BE2C (cell line): ENCODE data around the gene FXYD3.

Experiments
- DNase-seq: peaks from one replicate; pipeline ENCODE4 v3.0.0-alpha.2; 2020
- H3K27me3 ChIP-seq: fragments of 250-450 bp; sonication (Bioruptor Pico); 2 replicates; pipeline ENCODE4 v1.5.1; 2020; ENCODE audit warnings: mild to moderate bottlenecking
- H3K36me3 ChIP-seq: fragments of 250-450 bp; sonication (Bioruptor Pico); 2 replicates; pipeline ENCODE4 v1.5.1; 2020; ENCODE audit warnings: mild to moderate bottlenecking
- H3K4me1 ChIP-seq: fragments of 250-450 bp; sonication (Bioruptor Pico); 2 replicates; pipeline ENCODE4 v1.5.1; 2020
- H3K4me3 ChIP-seq: 2 replicates; pipeline ENCODE4 v1.5.1; 2011; ENCODE audit warnings: low read depth, low read length
- H3K9me3 ChIP-seq: fragments of 250-450 bp; sonication (Bioruptor Pico); 2 replicates; pipeline ENCODE4 v1.5.1; 2020
- CTCF ChIP-seq: IDR thresholded peaks from 2 replicates; pipeline ENCODE4 v1.5.1; 2012; ENCODE audit warnings: mild to moderate bottlenecking, low read depth, low read length

Gene FXYD3

GRCh38 chr19:35141837-35142605 lies 26.4 kb downstream of the FXYD3 start:
- no peak overlapping the region for H3K4me3 ChIP-seq
- TF ChIP-seq CTCF = no peak
- H3K36me3 ChIP-seq = no peaks in the 10 kb centered on the region
- H3K4me1 ChIP-seq = peaks cover 4% of the 10 kb centered on the region
- H3K9me3 ChIP-seq = no peaks in the 10 kb centered on the region
- no peak for DNase-seq
- peaks cover 30% of the 10 kb centered on the region for H3K27me3 ChIP-seq

- DNase-seq = peak; percentile 54
- peak; percentile 38 for TF ChIP-seq CTCF
- Histone ChIP-seq H3K4me3 (no peak overlapping the region), H3K9me3 (no peaks in the 10 kb centered on the region), H3K27me3 (peaks cover 30% of the 10 kb centered on the region), H3K36me3 (no peaks in the 10 kb centered on the region), H3K4me1 (peaks cover 4% of the 10 kb centered on the region)
Observed at GRCh38 chr19:35142606-35143230, 27.1 kb downstream of the FXYD3 start.

- Histone ChIP-seq H3K36me3 (no peaks in the 10 kb centered on the region), H3K4me3 (no peak within 1 kb of the TSS), H3K4me1 (peaks cover 4% of the 10 kb centered on the region), H3K9me3 (no peaks in the 10 kb centered on the region), H3K27me3 (peaks cover 30% of the 10 kb centered on the region)
- TF ChIP-seq CTCF = no peak
- peak; percentile 50 for DNase-seq
Observed at GRCh38 chr19:35143231-35143715, 27.6 kb downstream of the FXYD3 start, which contains the start of gene FXYD7. Gene FXYD7, plus strand, starts transcription at chr19:35143255. Its CDS starts 79 bp downstream, at chr19:35143334.

GRCh38 chr19:35143818-35144217 lies 28.2 kb downstream of the FXYD3 start:
- no peak for TF ChIP-seq CTCF
- Histone ChIP-seq H3K36me3 (no peaks in the 10 kb centered on the region), H3K4me3 (no peak overlapping the region), H3K27me3 (peaks cover 30% of the 10 kb centered on the region), H3K9me3 (no peaks in the 10 kb centered on the region), H3K4me1 (peaks cover 4% of the 10 kb centered on the region)
- no peak for DNase-seq

GRCh38 chr19:35144259-35144599 lies 28.6 kb downstream of the FXYD3 start:
- H3K36me3 ChIP-seq = no peaks in the 10 kb centered on the region

More at GRCh38 chr19:35144259-35144599, 28.6 kb downstream of the FXYD3 start:
- Histone ChIP-seq H3K27me3 (peaks cover 30% of the 10 kb centered on the region), H3K4me1 (peaks cover 4% of the 10 kb centered on the region), H3K9me3 (no peaks in the 10 kb centered on the region), H3K4me3 (no peak overlapping the region)
- no peak for TF ChIP-seq CTCF
- no peak for DNase-seq
